H1 (cell line): Measurements from ENCODE around the gene LRRC49.

Source experiments
- CTCF ChIP-seq, 3 experiments: IDR thresholded peaks; 1 replicate in 2 of 3; 2 replicates in 1 of 3; pipeline versions ENCODE4 v1.5.1 to v1.6.1; 2011; ENCODE audit warnings: low read length in 3 of 3, mild to moderate bottlenecking in 3 of 3, inconsistent platforms in 2 of 3, low read depth in 1 of 3, moderate library complexity in 1 of 3; ENCODE audit not compliant: insufficient read depth in 1 of 3; ENCODE audit errors: control extremely low read depth in 1 of 3
- EP300 ChIP-seq, 2 experiments: IDR thresholded peaks; 1 replicate in 1 of 2; 2 replicates in 1 of 2; pipeline ENCODE4 v1.6.1; 2011 to 2012; ENCODE audit warnings: low read depth in 2 of 2, low read length in 2 of 2, mild to moderate bottlenecking in 2 of 2, borderline replicate concordance in 1 of 2, inconsistent platforms in 1 of 2, moderate library complexity in 1 of 2
- EZH2 ChIP-seq: fragments of 200-600 bp; sonication (generic); IDR thresholded peaks from 2 replicates; pipeline ENCODE4 v1.7.1; 2012; ENCODE audit warnings: low read depth, mild to moderate bottlenecking, moderate library complexity, low read length, inconsistent platforms; ENCODE audit not compliant: severe bottlenecking
- MAFK ChIP-seq: IDR thresholded peaks from 2 replicates; pipeline ENCODE4 v1.6.1; 2012; ENCODE audit warnings: low read depth, mild to moderate bottlenecking, improper control_type of control experiment, low read length
- POLR2A ChIP-seq, 2 experiments: IDR thresholded peaks; 1 replicate in 1 of 2; 2 replicates in 1 of 2; pipeline ENCODE4 v1.6.1; 2011; ENCODE audit warnings: low read depth in 2 of 2, low read length in 2 of 2, mild to moderate bottlenecking in 2 of 2; ENCODE audit errors: control extremely low read depth in 1 of 2
- POLR2AphosphoS5 ChIP-seq: IDR thresholded peaks from 2 replicates; pipeline ENCODE4 v1.6.1; 2011; ENCODE audit warnings: low read depth, low read length
- RFX5 ChIP-seq: IDR thresholded peaks from 2 replicates; pipeline ENCODE4 v1.6.1; 2011; ENCODE audit warnings: low read depth, low read length, improper control_type of control experiment, borderline replicate concordance
- RNF2 ChIP-seq: fragments of 200-900, 300-1000 bp; sonication (generic); IDR thresholded peaks from 2 replicates; pipeline ENCODE4 v1.7.1; 2016; ENCODE audit warnings: borderline replicate concordance, low read depth, mild to moderate bottlenecking, antibody characterized with exemption, low read length; ENCODE audit not compliant: poor library complexity, severe bottlenecking; ENCODE audit errors: missing control alignments
- YY1 ChIP-seq: IDR thresholded peaks from 2 replicates; pipeline ENCODE4 v1.6.1; 2011; ENCODE audit warnings: low read depth, mild to moderate bottlenecking, low read length
- TF ChIP-seq, protein P1 (sequence below): IDR thresholded peaks from 2 replicates; pipeline ENCODE4 v1.6.1; 2012; ENCODE audit warnings: low read length, inconsistent platforms

DNA sequence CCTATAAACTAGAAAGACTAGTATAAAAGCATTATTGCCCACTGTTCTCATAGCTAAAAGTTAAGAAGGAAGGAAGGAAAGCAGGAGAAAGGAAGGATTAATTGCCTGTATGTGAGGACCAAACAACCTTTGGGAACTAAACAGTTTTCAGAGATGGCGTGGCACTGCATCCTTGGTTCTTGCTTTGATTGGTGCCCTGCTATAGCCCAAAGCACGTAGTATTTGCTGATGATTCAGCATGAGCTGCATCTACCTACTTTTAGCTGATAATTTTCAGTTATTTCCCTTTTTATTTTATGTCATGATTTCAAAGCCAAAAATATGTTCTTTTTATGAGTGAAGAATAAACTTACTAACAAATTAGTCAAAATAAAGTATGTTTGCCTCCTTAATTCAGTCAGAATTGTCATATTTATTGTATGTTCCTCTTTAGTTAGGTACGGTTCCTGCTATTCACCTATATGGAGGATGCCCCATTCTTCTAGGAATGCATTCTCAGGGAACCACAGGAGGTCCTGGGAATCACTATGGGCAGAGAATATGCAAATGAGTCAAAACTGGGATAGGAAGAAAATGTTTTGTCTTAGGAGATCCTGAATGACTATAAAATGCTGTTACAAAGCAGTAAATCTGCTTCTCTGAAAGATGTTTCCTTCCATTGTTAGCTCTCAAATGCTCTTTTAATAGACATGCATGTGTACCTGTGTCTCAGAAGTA is 157.2 kb downstream of the LRRC49 start:
- TF ChIP-seq CTCF (IDR thresholded peaks at IDR 0.05; ENCODE audit: control extremely low read depth in 1 of 3, insufficient read depth in 1 of 3, low read depth in 1 of 3, low read length in 3 of 3) (no peak), RFX5 (no peak), EP300 (IDR thresholded peaks at IDR 0.05; ENCODE audit: borderline replicate concordance in 1 of 2, low read depth in 2 of 2, low read length in 2 of 2) (no peak), MAFK (no peak), POLR2A (IDR thresholded peaks at IDR 0.05; ENCODE audit: control extremely low read depth in 1 of 2, low read depth in 2 of 2, low read length in 2 of 2) (no peak), YY1 (no peak), POLR2AphosphoS5 (no peak), EZH2 (no peak), RNF2 (no peak)
- TF ChIP-seq, protein P1, sequence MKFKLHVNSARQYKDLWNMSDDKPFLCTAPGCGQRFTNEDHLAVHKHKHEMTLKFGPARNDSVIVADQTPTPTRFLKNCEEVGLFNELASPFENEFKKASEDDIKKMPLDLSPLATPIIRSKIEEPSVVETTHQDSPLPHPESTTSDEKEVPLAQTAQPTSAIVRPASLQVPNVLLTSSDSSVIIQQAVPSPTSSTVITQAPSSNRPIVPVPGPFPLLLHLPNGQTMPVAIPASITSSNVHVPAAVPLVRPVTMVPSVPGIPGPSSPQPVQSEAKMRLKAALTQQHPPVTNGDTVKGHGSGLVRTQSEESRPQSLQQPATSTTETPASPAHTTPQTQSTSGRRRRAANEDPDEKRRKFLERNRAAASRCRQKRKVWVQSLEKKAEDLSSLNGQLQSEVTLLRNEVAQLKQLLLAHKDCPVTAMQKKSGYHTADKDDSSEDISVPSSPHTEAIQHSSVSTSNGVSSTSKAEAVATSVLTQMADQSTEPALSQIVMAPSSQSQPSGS, result no peak
